Thyroid gland (tissue), 4 donors: Measurements from ENCODE around the gene RIPOR2.

Experiments used
- CTCF ChIP-seq, 6 experiments: fragments of 200-600 bp in 3 of 6; fragments of 450-650 bp in 3 of 6; sonication (generic) in 3 of 6; IDR thresholded peaks; one replicate each; pipeline ENCODE4 v1.5.1; 2016 to 2019; ENCODE audit warnings: antibody characterized with exemption in 6 of 6, mild to moderate bottlenecking in 2 of 6, inconsistent platforms in 1 of 6, moderate library complexity in 1 of 6
- POLR2A ChIP-seq, 2 donors: fragments of 450-650 bp; IDR thresholded peaks; one replicate each; pipeline ENCODE4 v1.6.1; 2017; ENCODE audit warnings: antibody characterized with exemption in 2 of 2, mild to moderate bottlenecking in 2 of 2, moderate library complexity in 1 of 2

DNA sequence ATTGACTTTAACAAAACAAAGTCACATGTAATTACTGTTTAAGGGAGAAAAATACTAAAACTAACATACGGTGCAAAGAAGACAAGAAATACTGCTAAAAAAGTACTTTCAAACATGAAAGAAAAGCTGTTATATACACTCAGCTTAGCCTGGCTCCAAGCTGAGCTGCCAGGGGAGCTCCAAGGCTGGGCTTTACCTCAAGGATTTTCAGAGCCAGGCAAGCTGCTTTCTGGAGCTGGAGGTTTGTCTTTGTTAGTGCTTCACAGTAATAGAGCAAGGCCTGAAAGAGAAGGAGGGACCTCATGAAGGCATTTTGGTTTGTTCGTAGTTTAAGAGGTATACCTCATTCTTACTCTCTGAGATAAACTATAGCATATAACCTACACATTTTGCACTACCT is 117.4 kb downstream of the RIPOR2 start:
- TF ChIP-seq CTCF (IDR thresholded peaks at IDR 0.05) (no peak), POLR2A (IDR thresholded peaks at IDR 0.05) (no peak)
